Sigmoid colon (tissue), 4 donors: ENCODE data around the gene RASAL2.

Experiments
- POLR2A ChIP-seq, 2 donors: fragments of 450-650 bp; IDR thresholded peaks; one replicate each; pipeline ENCODE4 v1.6.1; 2016; ENCODE audit warnings: antibody characterized with exemption in 2 of 2, mild to moderate bottlenecking in 2 of 2, moderate library complexity in 2 of 2
- POLR2AphosphoS5 ChIP-seq, 4 donors: sonication (generic); formaldehyde crosslinking; IDR thresholded peaks; one replicate each; pipeline ENCODE4 v1.6.1; 2017; ENCODE audit warnings: antibody characterized with exemption in 4 of 4
- TF ChIP-seq, protein P1 (sequence below), 4 experiments: fragments of 450-650 bp in 3 of 4; fragments of 200-600 bp in 1 of 4; IDR thresholded peaks; one replicate each; pipeline ENCODE4 v1.5.1; 2016 to 2019; ENCODE audit warnings: antibody characterized with exemption in 4 of 4, mild to moderate bottlenecking in 3 of 4, moderate library complexity in 2 of 4

DNA sequence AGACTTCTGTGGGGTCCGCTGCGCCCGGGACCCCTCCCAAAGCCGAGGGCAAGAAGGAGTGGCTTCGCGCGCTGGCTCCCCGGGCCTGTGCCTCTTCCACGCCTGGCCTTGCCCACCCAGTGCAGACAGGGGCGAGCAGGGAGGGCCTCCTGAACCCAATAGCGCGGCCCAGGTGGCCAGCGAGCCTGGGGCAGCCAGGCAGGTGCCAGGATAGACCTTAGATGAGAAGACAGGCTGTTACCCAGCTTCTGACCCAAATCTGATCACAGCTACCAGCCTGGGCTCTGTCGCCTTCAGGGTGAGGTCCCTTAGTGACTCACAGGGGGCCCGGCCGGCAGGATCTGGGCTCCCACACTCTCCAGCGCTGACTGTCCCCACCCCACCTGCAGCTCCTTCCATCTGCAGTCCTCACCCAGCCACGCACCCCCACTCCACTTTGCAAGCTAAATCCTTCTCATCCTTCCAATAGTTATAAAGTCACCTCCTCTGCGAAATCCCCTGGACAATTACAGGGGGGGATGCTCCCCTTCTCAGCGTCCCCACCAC is 393.2 kb downstream of the RASAL2 start:
- TF ChIP-seq POLR2A (IDR thresholded peaks at IDR 0.05) (no peak), POLR2AphosphoS5 (IDR thresholded peaks at IDR 0.05) (no peak)
- TF ChIP-seq, protein P1, sequence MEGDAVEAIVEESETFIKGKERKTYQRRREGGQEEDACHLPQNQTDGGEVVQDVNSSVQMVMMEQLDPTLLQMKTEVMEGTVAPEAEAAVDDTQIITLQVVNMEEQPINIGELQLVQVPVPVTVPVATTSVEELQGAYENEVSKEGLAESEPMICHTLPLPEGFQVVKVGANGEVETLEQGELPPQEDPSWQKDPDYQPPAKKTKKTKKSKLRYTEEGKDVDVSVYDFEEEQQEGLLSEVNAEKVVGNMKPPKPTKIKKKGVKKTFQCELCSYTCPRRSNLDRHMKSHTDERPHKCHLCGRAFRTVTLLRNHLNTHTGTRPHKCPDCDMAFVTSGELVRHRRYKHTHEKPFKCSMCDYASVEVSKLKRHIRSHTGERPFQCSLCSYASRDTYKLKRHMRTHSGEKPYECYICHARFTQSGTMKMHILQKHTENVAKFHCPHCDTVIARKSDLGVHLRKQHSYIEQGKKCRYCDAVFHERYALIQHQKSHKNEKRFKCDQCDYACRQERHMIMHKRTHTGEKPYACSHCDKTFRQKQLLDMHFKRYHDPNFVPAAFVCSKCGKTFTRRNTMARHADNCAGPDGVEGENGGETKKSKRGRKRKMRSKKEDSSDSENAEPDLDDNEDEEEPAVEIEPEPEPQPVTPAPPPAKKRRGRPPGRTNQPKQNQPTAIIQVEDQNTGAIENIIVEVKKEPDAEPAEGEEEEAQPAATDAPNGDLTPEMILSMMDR (IDR thresholded peaks at IDR 0.05) = no peak
